ENCODE data around the gene NRSN1.
A peak's percentile ranks its signal among the peaks of the same experiment; 100 is the strongest.
"Not testable (repeated sequence)": the region's sequence is repeated elsewhere in the genome, so short reads cannot be mapped to it uniquely, and the experiment has no call there.

The NRSN1 gene, protein sequence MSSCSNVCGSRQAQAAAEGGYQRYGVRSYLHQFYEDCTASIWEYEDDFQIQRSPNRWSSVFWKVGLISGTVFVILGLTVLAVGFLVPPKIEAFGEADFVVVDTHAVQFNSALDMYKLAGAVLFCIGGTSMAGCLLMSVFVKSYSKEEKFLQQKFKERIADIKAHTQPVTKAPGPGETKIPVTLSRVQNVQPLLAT

GRCh38 chr6:24125980-24126379, at the start of gene NRSN1:
Gene NRSN1 (plus strand): TSS chr6:24126215. CDS start chr6:24134328, 8,113 bp downstream.
- no peak for DNase-seq

DNA sequence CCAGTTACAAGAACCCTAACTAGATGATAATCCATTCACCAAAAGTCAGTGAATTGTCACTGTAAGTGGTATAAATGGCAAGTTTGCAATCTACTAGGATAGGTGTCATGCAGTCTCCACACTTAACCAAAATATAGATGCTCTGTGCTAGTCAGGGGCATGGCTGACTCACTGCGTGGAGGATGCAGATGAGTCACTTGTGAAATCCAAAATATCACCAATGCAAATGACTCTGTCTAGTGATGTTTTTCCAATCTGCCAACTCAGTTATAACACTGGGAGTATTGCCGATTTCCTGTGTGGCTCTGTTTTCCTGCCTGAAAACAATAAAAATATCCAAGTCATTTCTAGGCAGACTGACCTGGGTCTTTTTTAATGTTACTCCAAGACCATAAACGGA, 47.8 kb upstream of the NRSN1 start:
- no peak for DNase-seq

DNA sequence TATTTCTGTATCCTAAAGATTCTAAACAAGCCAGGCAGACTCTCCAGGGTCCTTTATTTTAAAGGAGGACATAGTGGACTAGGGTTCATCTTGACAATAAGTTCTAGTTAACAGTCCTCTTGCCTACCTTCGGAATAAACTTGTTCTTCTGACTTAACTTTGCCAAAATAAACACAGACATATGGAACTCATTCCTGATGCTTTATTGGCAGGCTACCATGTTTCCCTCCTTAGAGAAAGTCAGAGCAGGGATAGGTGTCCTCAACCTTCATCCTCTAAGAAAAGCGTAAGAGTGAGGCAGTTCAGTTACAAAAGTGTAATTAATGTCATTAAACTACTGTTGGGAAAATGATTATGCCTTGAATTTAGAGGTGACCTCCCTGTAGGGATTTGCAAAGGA, 46.9 kb upstream of the NRSN1 start:
- DNase-seq, result no peak

- no peak for DNase-seq
Observed at GRCh38 chr6:24080711-24081110, 45.3 kb upstream of the NRSN1 start.

GRCh38 chr6:24089736-24090135, 36.3 kb upstream of the NRSN1 start:
- no peak for DNase-seq

DNA sequence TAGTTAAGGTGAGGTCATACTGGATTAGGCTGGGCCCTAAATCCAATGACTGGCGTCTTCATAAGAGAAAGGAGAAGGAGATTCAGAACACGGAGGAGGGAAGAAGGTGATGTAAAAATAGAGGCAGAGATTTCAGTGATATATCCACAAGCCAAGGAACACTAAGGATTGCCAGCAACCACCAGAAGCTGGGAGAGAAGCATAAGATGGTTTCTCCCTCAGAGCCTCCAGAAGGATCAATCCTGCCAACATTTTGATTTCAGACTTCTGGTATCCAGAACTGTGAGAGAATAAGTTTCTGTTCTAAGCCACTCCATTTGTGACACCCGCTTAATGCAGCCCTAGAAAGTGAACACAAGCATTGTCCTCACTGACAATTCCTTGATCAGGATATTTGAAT, 33.6 kb upstream of the NRSN1 start:
- DNase-seq, result no peak

DNA sequence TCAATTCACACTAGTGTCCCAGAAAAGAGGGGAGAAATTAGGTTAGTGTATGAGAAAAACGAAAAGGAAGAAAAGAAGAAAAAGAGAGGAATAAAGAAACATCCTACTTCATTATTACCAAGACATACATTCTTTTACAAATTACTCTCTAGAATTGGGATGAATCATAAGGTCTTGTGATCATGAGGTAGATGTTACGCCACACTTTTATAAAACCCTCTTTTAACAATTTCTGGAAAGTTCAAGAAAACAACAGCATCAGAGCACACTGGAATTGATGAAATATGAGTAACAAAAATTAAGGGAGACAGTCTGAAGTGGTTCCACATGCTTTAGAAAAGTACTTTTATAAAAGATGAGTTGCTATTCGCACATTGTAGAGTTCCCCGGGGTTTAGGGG, 32.6 kb upstream of the NRSN1 start:
- DNase-seq, result no peak

GRCh38 chr6:24099181-24099580, 26.8 kb upstream of the NRSN1 start:
- no peak for DNase-seq

- DNase-seq, result no peak
Observed at GRCh38 chr6:24100024-24100769, 25.8 kb upstream of the NRSN1 start.

DNA sequence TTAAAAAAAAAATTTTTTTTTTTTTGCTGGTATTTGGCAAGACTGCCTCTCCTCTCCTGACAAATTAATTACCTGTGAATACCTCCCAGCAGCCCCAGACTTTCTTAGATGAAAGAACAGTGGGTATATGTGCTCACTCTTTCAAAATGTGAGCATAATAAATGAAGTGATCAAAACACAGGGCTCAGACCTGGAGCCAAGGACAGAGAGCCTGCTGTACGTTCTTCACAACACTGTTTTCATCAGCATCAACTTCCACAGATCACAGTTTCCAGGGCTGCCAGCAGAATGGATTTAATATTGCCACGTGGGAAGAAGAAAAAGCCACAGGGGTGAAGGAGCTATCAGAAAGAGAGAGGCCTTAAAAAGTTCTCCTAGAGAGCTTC, 25.3 kb upstream of the NRSN1 start:
- DNase-seq, result no peak

DNA sequence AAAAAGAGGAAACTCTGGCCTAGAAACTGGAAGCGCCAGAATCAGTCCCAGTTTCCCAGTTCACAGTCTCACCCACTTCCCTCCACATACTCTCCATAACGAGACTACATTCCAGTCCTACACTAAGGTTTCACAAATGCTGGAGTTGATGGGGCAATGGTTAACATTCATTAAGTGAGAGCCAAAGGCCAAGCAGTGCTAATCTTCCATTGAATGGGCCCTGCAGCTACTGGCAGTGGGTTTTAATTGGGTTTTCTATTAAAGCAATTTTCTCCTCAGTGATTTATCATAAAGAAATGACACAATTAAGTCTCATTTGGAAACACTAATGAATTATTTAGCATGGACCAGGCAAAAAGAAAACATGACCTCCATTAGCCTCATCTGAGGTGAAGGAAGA, 20.8 kb upstream of the NRSN1 start:
- no peak for DNase-seq

GRCh38 chr6:24106291-24106690, 19.7 kb upstream of the NRSN1 start:
- DNase-seq, result no peak

- DNase-seq, result no peak
Observed at GRCh38 chr6:24107294-24107693, 18.7 kb upstream of the NRSN1 start.

- no peak for DNase-seq
Observed at GRCh38 chr6:24108056-24108455, 18.0 kb upstream of the NRSN1 start.

GRCh38 chr6:24110417-24110816, 15.6 kb upstream of the NRSN1 start:
- DNase-seq, result no peak

DNA sequence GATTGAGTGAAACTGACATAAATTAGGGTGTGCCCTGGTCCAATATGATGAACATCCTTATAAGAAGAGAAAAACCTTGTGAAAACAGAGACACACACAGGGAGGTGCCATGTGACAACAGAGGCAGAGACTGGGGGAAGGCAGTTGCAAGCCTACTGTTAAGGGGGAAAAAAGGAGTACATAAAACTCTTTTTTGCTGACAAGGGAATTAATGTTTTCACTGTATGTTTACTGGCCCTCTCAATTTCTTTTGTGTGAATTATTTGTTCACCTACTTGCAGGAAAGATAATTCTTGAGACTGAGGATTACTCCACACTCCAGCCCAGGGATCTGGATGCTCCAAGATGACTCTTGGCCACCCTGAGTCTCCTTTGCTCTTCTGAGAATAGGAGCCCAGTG, 12.1 kb upstream of the NRSN1 start:
- no peak for DNase-seq

DNA sequence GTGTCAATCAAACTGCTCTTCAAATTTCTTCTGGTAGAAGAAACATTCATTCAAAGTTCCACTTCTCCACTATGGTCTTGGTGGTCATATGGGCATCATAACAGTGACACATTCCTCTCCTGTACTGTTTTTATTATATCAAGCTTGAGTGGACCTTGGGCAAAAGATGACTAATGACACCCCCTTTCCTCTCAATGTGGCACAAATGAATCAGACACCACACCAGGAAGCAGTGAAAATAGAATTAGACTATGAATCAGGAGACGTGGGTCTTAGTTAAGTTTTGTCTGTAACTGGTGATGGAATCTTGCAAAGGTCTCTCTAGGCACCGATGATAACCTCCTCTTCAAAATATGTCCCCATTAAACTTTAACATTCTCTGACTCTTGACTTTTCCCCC, 9.0 kb upstream of the NRSN1 start:
- DNase-seq, result no peak

- DNase-seq, result no peak
Observed at GRCh38 chr6:24122139-24122538, 3.9 kb upstream of the NRSN1 start.

GRCh38 chr6:24126586-24127192, 674 bp downstream of the NRSN1 start:
- peak in 1 of 2 donors; percentile 15 for DNase-seq

DNA sequence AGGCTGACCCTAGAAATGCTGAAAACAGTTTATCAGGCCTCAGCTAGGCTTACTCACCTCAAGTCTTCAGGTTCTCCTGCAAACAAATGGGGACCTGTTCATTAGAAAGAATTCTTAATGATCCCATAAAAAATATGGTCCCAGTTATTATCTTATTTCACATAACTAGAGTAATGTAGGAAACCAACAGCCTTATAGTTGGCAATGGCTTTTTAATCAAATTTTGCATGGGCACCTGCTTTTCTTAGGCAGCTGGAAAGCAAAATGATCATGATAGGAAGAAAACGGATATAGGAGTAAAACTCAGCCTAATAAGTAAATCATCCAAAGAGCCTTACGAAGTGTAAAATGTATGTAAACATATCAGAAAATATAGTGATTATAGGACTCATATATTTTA, 1.3 kb downstream of the NRSN1 start:
- no peak for DNase-seq

DNA sequence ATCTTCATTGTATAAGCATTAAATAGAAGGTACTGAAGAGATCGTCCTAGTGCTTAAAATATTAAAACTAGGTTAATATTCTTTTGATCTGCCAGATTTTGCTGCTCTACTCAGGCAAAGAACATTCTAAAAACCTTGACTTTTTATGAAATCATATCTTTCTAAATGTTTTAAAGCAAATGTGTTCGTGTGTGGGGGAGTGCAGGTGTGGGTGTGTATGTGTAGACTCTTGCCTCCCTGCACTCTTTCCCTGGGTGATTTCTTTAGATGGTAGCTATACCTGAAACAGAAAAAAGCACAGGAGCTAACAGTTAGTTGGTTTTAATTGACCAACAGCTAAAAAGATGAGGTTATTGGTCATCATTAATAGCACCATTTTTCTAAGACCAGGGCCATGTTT, 5.7 kb downstream of the NRSN1 start:
- DNase-seq, result no peak

- DNase-seq, result no peak
Observed at GRCh38 chr6:24139080-24139479, 13.1 kb downstream of the NRSN1 start.

DNA sequence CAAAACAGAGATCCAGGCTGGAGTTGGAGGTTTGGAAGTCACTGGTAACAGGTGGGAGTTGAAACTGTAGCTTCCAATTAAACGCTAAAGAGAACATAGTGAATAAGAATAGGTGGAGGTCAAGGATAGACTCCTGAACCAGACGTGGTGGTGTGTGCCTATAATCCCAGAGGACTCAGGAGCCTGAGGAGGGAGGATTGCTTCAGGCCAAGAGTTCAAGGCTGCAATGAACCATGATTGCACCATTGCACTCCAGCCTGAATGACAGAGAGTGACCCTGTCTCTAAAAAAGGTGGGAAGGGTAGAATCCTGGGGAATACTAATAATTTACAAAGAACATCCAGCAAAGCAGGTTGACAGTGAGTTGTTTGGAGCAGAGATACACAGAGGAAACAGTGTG, 13.6 kb downstream of the NRSN1 start:
- DNase-seq, result no peak

DNA sequence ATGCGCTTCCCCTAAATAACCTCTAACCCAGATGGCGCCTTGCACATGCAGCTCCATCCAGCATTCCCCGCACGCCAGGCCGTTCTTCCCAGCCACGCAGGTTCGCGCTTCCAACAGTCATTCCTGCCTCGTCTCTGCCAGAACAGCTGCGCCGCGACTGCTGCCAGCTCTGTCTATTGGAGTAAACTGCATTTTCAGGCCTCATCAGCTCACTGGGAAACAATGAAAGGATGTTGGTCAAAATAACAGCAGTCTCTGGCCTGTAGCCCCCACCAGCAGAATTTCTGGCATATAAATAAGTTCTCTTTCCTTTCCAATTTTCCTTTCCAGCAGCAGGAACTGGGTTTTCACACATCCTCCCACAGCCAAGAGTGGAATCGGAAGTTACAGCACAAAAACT, 14.6 kb downstream of the NRSN1 start:
- DNase-seq, result no peak

- not testable (repeated sequence) for DNase-seq
Observed at GRCh38 chr6:24142733-24143132, 16.7 kb downstream of the NRSN1 start.
